Stimulated activated CD8-positive, alpha-beta memory T cell treated with anti-CD3 and anti-CD28 coated beads, Interleukin-15, amount 100 ng/mL, for 24 hours (primary cell): ENCODE results near the gene STIM1.
A peak's percentile ranks its signal among the peaks of the same experiment; 100 is the strongest.

Source experiments
- DNase-seq: peaks from one replicate; pipeline ENCODE4 v3.0.0-alpha.2; 2020; ENCODE audit warnings: low read depth

Gene STIM1

DNA sequence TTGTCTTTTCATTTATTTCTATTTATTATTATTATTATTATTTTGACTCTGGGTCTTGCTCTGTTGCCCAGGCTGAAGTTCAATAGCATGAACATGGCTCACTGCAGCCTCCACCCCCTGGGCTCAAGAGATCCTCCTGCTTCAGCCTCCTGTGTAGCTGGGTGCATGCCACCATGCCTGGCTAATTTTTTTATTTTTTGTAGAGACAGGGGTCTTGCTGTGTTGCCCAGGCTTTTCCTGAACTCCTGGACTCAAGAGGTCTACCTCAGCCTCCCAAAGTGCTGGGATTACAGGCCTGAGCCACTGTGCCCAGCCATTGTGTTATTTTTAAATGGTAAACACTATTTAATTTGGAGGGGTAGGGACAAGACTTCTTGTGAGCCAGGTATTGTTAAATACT is 215.9 kb downstream of the STIM1 start:
- DNase-seq = no peak

- no peak for DNase-seq
Observed at GRCh38 chr11:4071914-4072313, 216.4 kb downstream of the STIM1 start.

DNA sequence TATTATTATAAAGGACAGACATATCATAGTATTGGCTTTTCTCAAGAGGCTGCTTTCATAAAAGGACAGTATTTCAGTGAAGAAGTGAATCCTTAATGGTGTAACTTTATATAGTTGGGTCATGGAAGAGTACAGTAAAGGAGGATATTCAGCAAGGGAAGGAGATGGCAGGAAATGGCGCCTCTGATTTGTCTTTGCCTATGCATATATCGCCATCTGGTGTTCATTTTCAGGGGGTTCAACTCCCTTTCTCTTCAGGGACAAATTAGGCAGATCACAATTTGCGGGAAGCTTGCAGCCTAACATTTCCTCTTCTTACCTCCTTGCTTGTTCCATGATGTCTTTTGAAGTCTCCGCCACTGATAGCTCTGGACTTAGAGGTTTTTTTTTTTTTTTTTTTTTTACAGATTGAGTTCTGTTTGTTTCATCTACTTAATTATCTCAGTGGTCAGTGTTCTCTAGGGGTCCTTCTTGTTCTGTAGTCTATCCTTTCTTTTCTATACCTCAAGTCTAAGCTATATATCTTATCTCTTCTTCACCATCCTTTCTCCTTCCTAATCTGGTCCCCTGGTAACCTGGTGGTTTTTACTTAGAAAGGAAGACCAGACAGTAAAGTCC is 217.3 kb downstream of the STIM1 start:
- DNase-seq = no peak

- DNase-seq = no peak
Observed at GRCh38 chr11:4074266-4074665, 218.8 kb downstream of the STIM1 start.

DNA sequence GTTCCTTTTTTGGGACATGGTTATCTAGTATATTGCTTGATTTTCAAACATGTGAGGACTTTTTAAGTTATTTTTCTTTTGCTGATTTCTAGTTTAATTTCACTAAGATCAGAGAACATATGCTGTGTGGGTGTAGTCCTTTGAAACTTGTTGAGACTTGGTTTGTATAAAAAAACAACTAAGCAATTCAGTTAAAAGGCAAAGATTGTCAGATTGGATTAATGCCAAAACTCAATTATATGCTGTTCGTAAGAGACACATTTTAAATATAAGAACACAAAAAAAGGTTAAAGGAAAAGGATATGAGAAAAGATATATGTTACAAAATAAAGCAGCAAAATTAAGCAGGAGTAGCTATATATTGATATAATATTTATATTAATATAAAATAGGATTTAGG is 221.3 kb downstream of the STIM1 start:
- DNase-seq = no peak

- no peak for DNase-seq
Observed at GRCh38 chr11:4083198-4083597, 227.7 kb downstream of the STIM1 start.

DNA sequence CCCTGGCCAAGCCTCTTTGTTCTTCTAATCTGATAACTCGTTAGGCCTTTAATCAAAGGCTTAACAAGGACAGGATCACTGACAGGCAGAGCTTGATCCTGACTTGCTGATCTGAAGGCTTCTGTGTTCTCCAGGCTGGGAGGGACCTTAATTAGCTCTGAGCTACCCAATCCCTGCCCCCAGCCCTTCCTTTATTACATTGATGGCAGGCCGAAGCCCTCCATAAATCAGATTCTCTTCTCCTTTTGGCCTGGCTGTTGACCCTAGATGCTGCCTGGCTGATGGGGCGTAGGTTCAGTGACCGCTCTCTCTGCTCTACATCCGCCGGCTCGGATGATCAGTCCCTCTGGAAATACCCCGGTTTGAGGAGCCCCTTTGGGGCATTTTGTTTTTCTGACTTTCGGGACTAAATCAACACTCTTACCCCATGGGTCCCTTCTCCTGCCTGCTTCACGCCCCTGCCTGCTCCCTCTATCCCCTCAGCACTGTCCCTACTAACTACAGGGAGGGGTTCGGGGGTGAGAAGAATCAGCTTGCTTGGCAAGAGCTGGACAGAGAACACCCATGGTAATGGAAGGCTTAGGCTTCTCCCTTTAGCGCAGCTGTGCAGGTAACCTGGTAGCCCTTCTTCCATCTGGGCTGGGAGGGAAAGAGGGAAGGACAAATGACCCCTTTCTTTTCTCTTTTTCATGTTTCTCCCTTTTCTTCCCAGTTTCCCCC is 229.1 kb downstream of the STIM1 start:
- DNase-seq = no peak

GRCh38 chr11:4085575-4085974 is 230.1 kb downstream of the STIM1 start:
- no peak for DNase-seq

GRCh38 chr11:4086575-4087353 is 231.3 kb downstream of the STIM1 start:
- DNase-seq = no peak

DNA sequence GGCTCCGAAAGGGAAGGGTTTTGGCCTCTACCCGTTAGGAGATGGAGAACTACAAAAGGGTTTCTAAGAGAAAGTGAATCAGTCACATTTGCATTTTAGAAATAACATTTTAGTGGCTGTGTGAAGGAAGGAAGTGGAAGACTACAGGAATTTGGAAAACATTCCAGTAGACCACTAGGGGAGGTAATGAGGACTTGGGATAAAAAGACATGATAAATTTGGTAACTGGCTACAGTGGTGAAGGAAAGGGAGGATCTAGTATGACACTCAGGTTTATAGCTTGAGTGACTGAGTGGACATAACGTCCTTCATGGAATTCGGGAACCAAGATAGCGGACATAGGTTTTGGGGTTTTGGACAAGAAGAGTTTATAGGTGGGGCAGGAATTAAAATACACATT is 232.1 kb downstream of the STIM1 start:
- DNase-seq = no peak

DNA sequence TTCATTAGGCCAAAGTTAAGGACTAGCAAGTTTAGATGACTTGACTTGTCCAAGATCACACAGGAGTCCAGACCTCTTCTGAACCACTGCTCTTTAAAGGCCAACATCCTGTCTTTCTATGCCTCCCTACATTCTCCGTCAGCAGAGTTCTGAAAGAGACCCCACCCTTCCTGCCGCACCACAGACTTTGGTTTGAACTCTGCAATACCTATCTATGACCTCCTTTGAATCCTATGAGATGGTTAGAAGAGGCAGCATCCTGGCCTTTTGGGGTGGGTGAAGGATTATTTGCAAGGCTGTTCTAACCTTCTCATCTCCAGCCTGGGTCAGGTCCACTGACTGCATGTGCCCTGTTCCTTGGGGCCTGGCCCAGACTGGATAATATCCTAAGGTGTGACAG is 234.8 kb downstream of the STIM1 start:
- no peak for DNase-seq

GRCh38 chr11:4092026-4092425 is 236.6 kb downstream of the STIM1 start:
- no peak for DNase-seq

DNA sequence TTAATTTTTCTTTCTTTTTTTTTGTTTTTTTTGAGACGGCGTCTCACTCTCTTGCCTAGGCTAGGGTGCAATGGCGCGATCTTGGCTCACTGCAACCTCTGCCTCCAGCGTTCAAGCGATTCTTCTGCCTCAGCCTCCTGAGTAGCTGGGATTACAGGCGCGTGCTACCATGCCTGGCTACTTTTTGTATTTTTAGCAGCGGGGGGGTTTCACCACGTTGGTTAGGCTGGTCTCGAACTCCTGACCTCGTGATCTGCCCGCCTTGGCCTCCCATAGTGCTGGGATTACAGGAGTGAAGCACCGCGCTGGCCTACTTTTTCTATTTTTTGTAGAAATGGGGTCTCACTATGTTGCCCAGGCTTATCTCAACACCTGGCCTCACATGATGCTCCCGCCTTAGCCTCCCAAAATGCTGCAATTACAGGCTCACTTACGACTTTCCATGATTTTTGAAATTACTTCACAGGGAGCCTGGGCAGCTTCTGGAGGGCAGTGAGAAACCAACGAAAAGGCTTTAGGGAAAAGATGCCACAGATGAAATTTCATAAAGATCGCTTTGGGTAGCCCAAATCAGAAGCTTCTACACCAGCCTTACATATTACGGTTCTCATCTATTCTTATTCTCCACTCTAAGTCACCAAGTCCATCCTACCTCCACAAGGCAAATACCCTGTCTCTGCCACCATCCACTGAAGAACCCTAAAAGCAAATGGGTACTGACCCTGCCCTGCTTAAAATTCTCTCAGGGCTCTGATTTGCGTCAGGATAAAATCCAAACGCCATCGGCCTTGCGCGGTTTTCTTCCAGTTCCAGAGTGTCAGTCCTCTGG is 238.3 kb downstream of the STIM1 start:
- DNase-seq = no peak

DNA sequence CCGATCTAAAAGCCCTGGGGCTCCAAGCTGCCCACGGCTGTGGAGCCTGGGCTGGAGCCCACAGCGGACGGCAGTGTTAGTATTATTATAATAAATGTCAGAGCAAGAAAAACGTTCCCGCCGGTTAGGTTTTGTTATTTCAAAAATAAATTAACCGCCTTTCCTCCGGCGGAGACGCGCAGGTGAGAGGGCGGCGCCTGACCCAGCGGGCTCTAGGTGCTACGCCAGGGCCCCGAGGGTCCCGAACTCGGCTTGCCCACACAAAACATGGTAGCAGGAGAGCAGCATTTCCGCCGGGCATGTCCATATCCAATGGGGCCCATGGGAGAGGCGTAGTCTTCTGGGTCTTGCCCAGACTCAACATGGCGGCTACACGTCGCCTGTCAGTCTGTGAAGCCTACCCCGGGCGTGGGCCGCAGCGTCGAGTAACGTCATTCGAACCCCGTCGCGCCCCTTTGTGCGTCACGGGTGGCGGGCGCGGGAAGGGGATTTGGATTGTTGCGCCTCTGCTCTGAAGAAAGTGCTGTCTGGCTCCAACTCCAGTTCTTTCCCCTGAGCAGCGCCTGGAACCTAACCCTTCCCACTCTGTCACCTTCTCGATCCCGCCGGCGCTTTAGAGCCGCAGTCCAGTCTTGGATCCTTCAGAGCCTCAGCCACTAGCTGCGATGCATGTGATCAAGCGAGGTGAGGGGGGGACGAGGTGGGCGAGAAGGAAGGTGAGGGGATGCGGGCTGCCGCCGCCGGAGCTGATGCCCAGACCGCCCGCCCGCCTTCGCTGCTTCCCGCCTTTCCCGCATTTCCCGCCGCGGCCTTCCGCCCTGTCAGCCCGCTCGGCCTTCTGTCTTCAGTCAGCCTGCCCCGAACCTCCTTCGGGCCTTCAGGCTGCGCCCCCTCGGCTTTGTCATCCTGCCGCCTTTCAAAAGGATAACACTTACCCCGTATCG is 239.2 kb downstream of the STIM1 start, which contains the start of gene RRM1:
Gene RRM1 (plus strand): TSS at position 452 of the 944 bp plus-strand sequence. CDS start 214 bp downstream, at position 666.
- DNase-seq = peak; percentile 93

- no peak for DNase-seq
Observed at GRCh38 chr11:4095509-4096230, 240.2 kb downstream of the STIM1 start.

- no peak for DNase-seq
Observed at GRCh38 chr11:4098026-4098621, 242.7 kb downstream of the STIM1 start.

DNA sequence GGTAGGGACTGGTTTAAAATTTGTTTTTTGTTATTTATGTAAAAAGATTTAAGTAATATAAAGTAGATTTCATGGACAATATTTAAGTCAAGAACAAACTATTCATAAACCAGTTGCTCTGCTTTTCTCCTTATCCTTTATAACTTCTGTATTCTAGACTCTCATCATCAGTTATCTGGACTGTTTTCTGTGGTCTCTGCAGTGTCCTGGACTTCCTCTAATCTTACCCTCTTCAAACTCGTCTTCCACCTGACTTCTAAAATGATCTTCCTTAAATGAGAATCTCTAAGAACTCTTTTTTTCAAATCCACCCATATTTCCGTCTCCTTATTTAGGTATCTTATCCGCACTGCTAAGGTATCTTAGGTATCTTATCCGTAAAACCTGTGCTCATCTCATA is 247.2 kb downstream of the STIM1 start:
- DNase-seq = no peak

GRCh38 chr11:4103269-4103668 is 247.8 kb downstream of the STIM1 start:
- DNase-seq = no peak

DNA sequence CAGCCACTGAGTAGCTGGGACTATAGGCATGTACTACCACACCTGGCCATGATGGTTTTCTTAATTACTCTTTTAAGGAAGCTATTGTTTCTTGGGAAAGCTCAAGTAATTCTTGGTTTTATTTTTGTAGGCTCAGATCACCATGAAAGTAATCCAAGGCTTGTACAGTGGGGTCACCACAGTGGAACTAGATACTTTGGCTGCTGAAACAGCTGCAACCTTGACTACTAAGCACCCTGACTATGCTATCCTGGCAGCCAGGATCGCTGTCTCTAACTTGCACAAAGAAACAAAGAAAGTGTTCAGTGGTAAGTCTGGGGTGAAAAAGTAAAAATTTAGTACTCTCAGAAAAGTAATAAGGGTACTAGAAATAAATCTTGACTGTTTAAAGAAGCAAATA is 250.5 kb downstream of the STIM1 start:
- DNase-seq = no peak

DNA sequence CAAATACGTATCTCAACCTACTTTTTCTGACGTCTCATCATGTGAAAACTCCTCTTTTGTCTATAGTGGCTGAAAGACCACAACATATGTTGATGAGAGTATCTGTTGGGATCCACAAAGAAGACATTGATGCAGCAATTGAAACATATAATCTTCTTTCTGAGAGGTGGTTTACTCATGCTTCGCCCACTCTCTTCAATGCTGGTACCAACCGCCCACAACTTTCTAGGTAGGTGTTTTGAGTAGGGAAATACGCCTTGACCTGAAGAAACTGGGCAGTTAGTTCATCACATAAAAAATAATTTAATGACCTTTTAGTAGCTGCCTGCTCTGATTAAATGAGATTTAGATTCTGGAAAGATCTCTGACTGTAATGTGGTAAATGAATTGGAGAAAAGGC is 256.4 kb downstream of the STIM1 start:
- no peak for DNase-seq
